Hepatocyte (in vitro differentiated cells): ENCODE measurements around the gene ZSCAN12.

ENCODE experiments used
- CTCF ChIP-seq: fragments of 200-600 bp; sonication (generic); IDR thresholded peaks from 2 replicates; pipeline ENCODE4 v1.5.1; 2016; ENCODE audit warnings: antibody characterized with exemption, mild to moderate bottlenecking; ENCODE audit not compliant: poor library complexity
- EZH2 ChIP-seq: fragments of 200-600 bp; sonication (generic); IDR thresholded peaks from 2 replicates; pipeline ENCODE4 v1.6.1; 2016; ENCODE audit warnings: antibody characterized with exemption, mild to moderate bottlenecking, borderline replicate concordance
- EZH2phosphoT487 ChIP-seq: fragments of 200-600 bp; sonication (generic); IDR thresholded peaks from one replicate; pipeline ENCODE4 v1.6.1; 2018; ENCODE audit warnings: antibody characterized with exemption, mild to moderate bottlenecking, low read depth, moderate library complexity; ENCODE audit not compliant: unreplicated experiment, severe bottlenecking

- TF ChIP-seq CTCF, result no peak
- TF ChIP-seq EZH2, result no peak
- no peak for TF ChIP-seq EZH2phosphoT487
Measured at GRCh38 chr6:28368522-28368921, 31.0 kb downstream of the ZSCAN12 start.
